HUES6 (cell line): ENCODE measurements around the gene MGLL.
A peak's percentile ranks its signal among the peaks of the same experiment; 100 is the strongest.
"Not testable (repeated sequence)": the region's sequence is repeated elsewhere in the genome, so short reads cannot be mapped to it uniquely, and the experiment has no call there.

Experiments
- H3K27ac ChIP-seq: 2 replicates; pipeline ENCODE4 v1.7.0; 2013; ENCODE audit warnings: low read depth, mild to moderate bottlenecking, low read length, inconsistent platforms
- H3K27me3 ChIP-seq: 2 replicates; pipeline ENCODE4 v1.6.1; 2013; ENCODE audit warnings: low read length; ENCODE audit not compliant: control insufficient read depth, insufficient read depth
- H3K36me3 ChIP-seq: 2 replicates; pipeline ENCODE4 v1.6.1; 2013; ENCODE audit warnings: low read length; ENCODE audit not compliant: control insufficient read depth, insufficient read depth
- H3K4me1 ChIP-seq: 2 replicates; pipeline ENCODE4 v1.6.1; 2013; ENCODE audit warnings: low read length; ENCODE audit not compliant: control insufficient read depth, insufficient read depth
- H3K4me3 ChIP-seq: 2 replicates; pipeline ENCODE4 v1.5.1; 2013; ENCODE audit warnings: low read depth, low read length
- H3K9ac ChIP-seq: one replicate; pipeline ENCODE4 v1.6.1; 2013; ENCODE audit warnings: mild to moderate bottlenecking, low read length
- H3K9me3 ChIP-seq: 2 replicates; pipeline ENCODE4 v1.6.1; 2013; ENCODE audit warnings: low read depth, low read length; ENCODE audit not compliant: control insufficient read depth, insufficient read depth

Gene MGLL

DNA sequence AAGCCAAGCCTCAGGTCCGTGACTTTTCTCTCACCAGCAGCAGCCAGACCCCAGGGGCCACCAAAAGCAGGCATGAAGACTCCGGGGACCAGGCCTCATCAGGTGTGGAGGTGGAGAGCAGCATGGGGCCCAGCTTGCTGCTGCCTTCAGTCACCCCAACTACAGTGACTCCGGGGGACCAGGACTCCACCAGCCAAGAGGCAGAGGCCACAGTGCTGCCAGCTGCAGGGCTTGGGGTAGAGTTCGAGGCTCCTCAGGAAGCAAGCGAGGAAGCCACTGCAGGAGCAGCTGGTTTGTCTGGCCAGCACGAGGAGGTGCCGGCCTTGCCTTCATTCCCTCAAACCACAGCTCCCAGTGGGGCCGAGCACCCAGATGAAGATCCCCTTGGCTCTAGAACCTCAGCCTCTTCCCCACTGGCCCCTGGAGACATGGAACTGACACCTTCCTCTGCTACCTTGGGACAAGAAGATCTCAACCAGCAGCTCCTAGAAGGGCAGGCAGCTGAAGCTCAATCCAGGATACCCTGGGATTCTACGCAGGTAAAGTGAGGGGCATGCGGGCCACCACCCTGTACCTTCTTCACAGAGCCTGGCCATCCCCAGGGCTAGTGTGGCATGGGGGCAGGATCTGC lies 161.6 kb downstream of the MGLL start:
- Histone ChIP-seq H3K27me3 (no peaks in the 10 kb centered on the region), H3K9me3 (no peaks in the 10 kb centered on the region), H3K4me1 (no peaks in the 10 kb centered on the region), H3K36me3 (peaks cover 9% of the 10 kb centered on the region; the same call in 1 of the 2 replicates), H3K4me3 (no peak overlapping the region), H3K9ac (no peak overlapping the region), H3K27ac (no peak overlapping the region)

DNA sequence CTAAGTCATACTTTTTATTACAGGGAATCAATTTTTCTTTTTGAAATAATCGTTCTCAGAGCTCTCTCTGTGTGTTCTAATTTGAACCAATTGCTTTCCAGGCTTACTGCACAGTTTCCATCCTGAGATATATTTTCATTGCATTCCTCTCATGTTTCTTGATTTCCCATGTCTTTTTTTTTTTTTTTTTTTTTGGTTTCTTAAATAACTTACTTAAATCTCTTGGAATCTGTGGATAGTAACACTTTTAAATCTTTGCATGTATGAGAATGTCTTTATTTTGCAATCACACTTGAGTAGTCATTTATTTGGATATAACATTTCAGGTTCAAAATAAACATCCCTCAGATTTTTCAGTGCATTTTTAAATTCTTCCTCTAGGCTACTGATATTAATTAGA lies 164.1 kb downstream of the MGLL start:
- H3K27me3 ChIP-seq: no peaks in the 10 kb centered on the region
- H3K9ac ChIP-seq: no peak overlapping the region
- H3K4me1 ChIP-seq: no peaks in the 10 kb centered on the region
- H3K9me3 ChIP-seq: no peaks in the 10 kb centered on the region
- H3K4me3 ChIP-seq: no peak overlapping the region
- H3K36me3 ChIP-seq: peaks cover 9% of the 10 kb centered on the region; the same call in 1 of the 2 replicates
- H3K27ac ChIP-seq: no peak overlapping the region

DNA sequence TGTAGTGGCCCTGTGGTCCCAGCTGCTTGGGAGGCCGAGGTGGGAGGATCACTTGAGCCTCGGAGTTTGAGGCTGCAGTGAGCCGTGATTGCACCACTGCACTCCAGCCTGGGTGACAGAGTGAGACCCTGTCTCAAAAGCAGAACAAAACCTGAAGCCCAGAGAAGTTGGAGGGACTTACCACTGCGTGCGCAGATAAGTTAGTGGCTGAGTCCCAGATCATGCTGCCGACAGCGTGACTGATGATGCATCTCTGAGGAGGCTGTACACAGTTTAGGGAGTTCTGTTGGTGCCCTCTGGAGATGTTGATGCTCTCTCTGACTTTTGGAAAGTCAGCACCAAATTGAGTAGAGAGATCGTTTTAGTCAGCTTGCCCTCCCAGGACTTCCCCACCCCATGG lies 165.4 kb downstream of the MGLL start:
- no peaks in the 10 kb centered on the region for H3K9me3 ChIP-seq

DNA sequence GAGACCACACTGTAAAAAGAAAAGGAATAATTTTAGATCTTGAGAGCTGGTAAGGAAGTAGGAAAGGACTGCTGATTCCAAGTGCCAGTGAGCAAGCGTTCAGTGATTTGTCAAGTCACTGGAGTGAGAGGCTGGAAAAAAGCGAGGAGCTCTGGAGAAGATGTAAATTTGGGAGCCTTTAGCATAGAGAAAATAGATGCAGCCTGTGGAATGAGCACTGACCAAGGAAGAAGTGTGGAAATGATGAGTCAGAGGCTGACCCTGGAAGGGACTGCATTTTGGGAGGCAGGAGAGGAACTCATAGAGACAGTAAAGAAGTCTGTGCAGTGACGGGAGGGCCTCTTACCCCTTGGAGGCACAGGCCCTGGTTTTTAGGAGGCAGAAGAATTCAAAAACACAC lies 166.7 kb downstream of the MGLL start:
- no peaks in the 10 kb centered on the region; the same call in 1 of the 2 replicates for H3K4me1 ChIP-seq
- H3K27ac ChIP-seq: no peak overlapping the region
- H3K4me3 ChIP-seq: no peak overlapping the region
- peak overlapping the region; percentile 34 for H3K9ac ChIP-seq
- H3K27me3 ChIP-seq: no peaks in the 10 kb centered on the region
- no peaks in the 10 kb centered on the region for H3K9me3 ChIP-seq
- peaks cover 2% of the 10 kb centered on the region; the same call in 1 of the 2 replicates for H3K36me3 ChIP-seq

More for the DNA sequence above, 165.4 kb downstream of the MGLL start:
- Histone ChIP-seq H3K27me3 (no peaks in the 10 kb centered on the region), H3K9ac (no peak overlapping the region), H3K4me3 (no peak overlapping the region), H3K36me3 (peaks cover 9% of the 10 kb centered on the region; the same call in 1 of the 2 replicates), H3K4me1 (no peaks in the 10 kb centered on the region; the same call in 1 of the 2 replicates), H3K27ac (no peak overlapping the region)

DNA sequence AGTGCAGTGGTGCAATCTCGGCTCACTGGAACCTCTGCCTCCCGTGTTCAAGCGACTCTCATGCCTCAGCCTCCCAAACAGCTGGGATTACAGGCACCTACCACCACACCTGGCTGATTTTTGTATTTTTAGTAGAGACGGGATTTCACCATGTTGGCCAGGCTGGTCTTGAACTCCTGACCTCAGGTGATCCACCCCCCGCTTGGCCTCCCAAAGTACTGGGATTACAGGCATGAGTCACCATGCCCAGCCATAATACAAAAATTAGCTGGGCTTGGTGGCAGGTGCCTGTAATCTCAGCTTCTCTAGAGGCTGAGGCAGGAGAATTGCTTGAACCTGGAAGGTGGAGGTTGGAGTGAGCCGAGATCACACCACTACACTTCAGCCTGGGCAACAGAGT lies 167.3 kb downstream of the MGLL start:
- H3K9ac ChIP-seq, H3K9me3 ChIP-seq, H3K4me1 ChIP-seq, H3K27ac ChIP-seq, H3K27me3 ChIP-seq, H3K4me3 ChIP-seq, H3K36me3 ChIP-seq: not testable (repeated sequence)

DNA sequence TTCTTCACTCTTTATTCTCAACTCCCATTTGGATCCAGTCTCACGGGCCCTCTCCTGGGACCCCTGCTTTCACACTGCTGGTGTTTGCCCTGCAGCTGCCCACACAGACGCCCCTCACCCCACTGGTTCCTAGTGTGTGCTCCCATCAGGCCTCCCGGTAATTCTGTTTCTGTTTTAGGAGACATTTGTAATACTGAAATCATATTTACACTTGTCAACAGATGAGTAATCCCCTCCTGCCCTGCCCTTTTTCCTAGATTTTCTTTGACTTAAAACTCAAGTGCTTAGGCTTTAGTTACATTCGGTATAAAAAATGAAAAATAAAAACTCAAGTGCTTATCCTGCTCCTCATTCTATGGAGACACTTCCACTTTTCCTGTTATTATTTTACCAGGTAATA lies 167.9 kb downstream of the MGLL start:
- H3K27me3 ChIP-seq: no peaks in the 10 kb centered on the region

DNA sequence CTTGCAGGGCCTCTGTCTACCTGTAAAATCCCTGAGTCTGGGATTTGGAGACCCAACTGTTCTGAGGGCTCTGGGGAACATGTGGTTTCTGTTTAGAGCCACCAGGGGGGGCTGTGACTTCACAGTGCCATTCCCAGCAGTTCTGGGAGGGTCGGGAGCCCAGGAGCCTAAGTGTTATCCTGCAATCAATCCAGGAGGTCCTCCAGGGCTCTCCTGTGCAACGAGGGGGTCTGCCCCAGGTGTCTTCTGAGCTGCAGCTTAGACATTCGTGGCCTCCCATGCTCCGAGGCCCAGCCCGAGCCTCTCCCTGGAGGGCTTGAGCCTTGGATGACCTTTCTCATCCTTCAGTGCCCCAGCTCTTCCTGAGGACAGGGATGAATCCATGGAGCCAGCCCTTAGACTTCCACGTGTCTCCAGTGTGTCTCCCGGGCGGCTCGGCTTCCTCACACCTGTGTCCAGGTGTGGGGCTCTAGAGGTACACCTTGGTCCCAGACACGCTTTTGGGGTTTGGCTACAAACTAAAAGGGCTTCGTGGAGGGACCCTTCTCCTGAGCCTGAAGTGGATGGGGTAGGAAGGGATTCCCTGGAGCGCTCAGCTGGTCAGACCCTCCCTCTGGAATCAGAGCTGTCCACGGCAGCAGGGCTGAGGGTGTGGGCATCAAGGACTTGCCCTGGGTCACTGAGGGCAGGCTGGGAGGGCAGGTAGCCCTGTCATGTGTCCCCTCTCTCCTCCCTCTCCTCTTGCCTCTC lies 169.9 kb downstream of the MGLL start:
- Histone ChIP-seq H3K9ac (no peak overlapping the region), H3K36me3 (no peaks in the 10 kb centered on the region), H3K27ac (no peak overlapping the region), H3K9me3 (no peaks in the 10 kb centered on the region), H3K4me3 (no peak overlapping the region), H3K4me1 (no peaks in the 10 kb centered on the region; the same call in 1 of the 2 replicates), H3K27me3 (no peaks in the 10 kb centered on the region)

More for the DNA sequence above, 167.9 kb downstream of the MGLL start:
- Histone ChIP-seq H3K4me1 (no peaks in the 10 kb centered on the region; the same call in 1 of the 2 replicates), H3K9ac (no peak overlapping the region), H3K9me3 (no peaks in the 10 kb centered on the region), H3K27ac (no peak overlapping the region), H3K36me3 (no peaks in the 10 kb centered on the region), H3K4me3 (no peak overlapping the region)

DNA sequence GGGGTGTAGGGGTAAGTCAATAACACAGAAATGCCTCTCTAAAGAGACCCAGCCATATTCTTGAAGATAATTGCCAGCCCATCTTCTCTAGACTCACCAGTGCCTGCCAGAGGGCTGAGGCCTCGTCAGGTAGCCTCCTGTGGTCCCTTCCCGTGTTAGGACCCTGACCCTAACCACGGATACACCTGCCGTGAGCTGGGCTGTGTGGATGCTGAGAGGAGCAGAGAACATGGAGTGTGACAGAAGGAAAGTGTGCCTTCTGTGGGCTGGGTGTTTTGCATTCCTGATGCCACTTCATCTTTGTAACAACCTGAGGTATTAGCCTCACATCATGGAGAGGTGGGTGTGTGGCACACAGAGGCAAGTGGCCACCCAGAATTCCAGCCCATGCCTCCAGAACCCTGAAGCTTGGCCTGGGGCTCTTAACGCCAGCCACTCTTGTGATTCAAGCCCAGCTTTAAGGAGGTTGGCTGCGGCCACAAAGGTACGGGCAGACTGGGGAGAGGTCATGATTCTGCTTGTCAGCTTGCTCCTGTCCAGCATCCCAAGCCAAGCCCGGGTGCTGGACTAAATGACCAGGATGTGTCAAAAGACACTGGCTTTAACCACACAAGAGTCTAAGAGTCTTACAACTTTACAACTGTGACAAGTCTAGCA lies 170.7 kb downstream of the MGLL start:
- H3K9ac ChIP-seq: no peak overlapping the region
- no peaks in the 10 kb centered on the region for H3K27me3 ChIP-seq
- H3K36me3 ChIP-seq: no peaks in the 10 kb centered on the region
- no peak overlapping the region for H3K4me3 ChIP-seq
- no peaks in the 10 kb centered on the region; the same call in 1 of the 2 replicates for H3K4me1 ChIP-seq
- H3K27ac ChIP-seq: no peak overlapping the region
- H3K9me3 ChIP-seq: no peaks in the 10 kb centered on the region

DNA sequence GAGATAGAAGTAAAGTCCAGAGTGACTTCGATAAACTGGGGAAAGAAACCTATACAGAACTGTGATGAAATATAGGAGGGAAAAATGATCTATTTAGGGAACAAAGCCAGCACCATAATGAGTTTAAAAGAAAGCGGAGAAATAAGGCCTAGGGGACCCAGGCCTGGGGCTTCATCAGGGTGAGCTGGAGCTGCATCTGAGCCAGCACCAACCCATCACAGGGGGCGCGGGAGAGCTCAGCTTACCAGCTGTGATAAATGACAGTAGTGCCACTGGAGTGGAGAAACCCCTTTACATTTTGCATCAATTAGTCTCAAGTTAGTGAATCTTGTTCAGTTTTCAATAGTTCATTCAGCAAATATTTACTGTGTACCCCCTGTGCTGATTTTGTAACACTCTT lies 172.1 kb downstream of the MGLL start:
- Histone ChIP-seq H3K27me3 (no peaks in the 10 kb centered on the region), H3K4me1 (no peaks in the 10 kb centered on the region; the same call in 1 of the 2 replicates), H3K27ac (no peak overlapping the region)

DNA sequence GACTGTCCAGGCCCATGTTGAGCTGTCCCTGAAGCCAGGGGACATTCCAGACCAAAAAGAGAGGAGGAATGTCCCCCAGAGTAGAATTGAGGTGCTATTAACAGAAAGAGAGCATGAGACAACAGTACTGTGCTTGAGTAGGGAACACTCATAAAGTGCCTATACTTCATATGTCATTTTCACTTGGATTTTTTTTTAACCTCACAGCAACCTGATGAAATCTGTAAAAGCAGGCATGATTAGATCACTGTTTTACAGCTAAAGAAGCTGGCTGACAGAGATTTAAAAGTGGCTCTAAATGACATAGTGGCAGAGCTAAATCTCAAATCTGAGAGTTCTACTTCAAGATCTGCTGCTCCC lies 174.5 kb downstream of the MGLL start:
- H3K4me1 ChIP-seq: peaks cover 4% of the 10 kb centered on the region; the same call in 1 of the 2 replicates
- H3K4me3 ChIP-seq: no peak overlapping the region
- H3K9me3 ChIP-seq: no peaks in the 10 kb centered on the region
- H3K9ac ChIP-seq: no peak overlapping the region
- no peak overlapping the region for H3K27ac ChIP-seq
- H3K27me3 ChIP-seq: no peaks in the 10 kb centered on the region
- H3K36me3 ChIP-seq: no peaks in the 10 kb centered on the region

More for the DNA sequence above, 172.1 kb downstream of the MGLL start:
- Histone ChIP-seq H3K9ac (no peak overlapping the region), H3K36me3 (no peaks in the 10 kb centered on the region), H3K9me3 (no peaks in the 10 kb centered on the region), H3K4me3 (no peak overlapping the region)
